Ishikawa (cell line): ENCODE results near the gene SCAND1.

Source experiments
- CEBPB ChIP-seq: IDR thresholded peaks from 2 replicates; pipeline ENCODE4 v1.6.1; 2012
- CREB1 ChIP-seq: IDR thresholded peaks from 2 replicates; pipeline ENCODE4 v1.6.1; 2012; ENCODE audit warnings: low read depth
- EGR1 ChIP-seq: IDR thresholded peaks from 2 replicates; pipeline ENCODE4 v1.6.1; 2012
- EP300 ChIP-seq: IDR thresholded peaks from 2 replicates; pipeline ENCODE4 v1.6.1; 2012; ENCODE audit warnings: borderline replicate concordance
- FOXM1 ChIP-seq: IDR thresholded peaks from 2 replicates; pipeline ENCODE4 v1.6.1; 2012; ENCODE audit warnings: low read depth, borderline replicate concordance
- NFIC ChIP-seq: IDR thresholded peaks from 2 replicates; pipeline ENCODE4 v1.6.1; 2012
- RAD21 ChIP-seq: IDR thresholded peaks from 2 replicates; pipeline ENCODE4 v1.6.1; 2012; ENCODE audit warnings: low read depth
- TAF1 ChIP-seq: IDR thresholded peaks from 2 replicates; pipeline ENCODE4 v1.6.1; 2012; ENCODE audit warnings: low read depth, mild to moderate bottlenecking
- TCF12 ChIP-seq: IDR thresholded peaks from 2 replicates; pipeline ENCODE4 v1.6.1; 2012; ENCODE audit warnings: low read depth
- TEAD4 ChIP-seq: IDR thresholded peaks from 2 replicates; pipeline ENCODE4 v1.6.1; 2012
- USF1 ChIP-seq: IDR thresholded peaks from 2 replicates; pipeline ENCODE4 v1.6.1; 2012
- YY1 ChIP-seq: IDR thresholded peaks from 2 replicates; pipeline ENCODE4 v1.6.1; 2012; ENCODE audit warnings: low read depth
- ZBTB7A ChIP-seq: IDR thresholded peaks from 2 replicates; pipeline ENCODE4 v1.6.1; 2012; ENCODE audit warnings: low read depth
- TF ChIP-seq, protein P1 (sequence below): IDR thresholded peaks from 2 replicates; pipeline ENCODE4 v1.6.1; 2012; ENCODE audit warnings: low read depth, mild to moderate bottlenecking
- TF ChIP-seq, protein P2 (sequence below): IDR thresholded peaks from 2 replicates; pipeline ENCODE4 v1.6.1; 2012

The SCAND1 gene

GRCh38 chr20:35934050-35934449 is 20.3 kb downstream of the SCAND1 start:
- TF ChIP-seq YY1 (no peak), CEBPB (no peak), TEAD4 (no peak), EP300 (no peak), TCF12 (no peak), EGR1 (no peak)

- TF ChIP-seq, protein P1, sequence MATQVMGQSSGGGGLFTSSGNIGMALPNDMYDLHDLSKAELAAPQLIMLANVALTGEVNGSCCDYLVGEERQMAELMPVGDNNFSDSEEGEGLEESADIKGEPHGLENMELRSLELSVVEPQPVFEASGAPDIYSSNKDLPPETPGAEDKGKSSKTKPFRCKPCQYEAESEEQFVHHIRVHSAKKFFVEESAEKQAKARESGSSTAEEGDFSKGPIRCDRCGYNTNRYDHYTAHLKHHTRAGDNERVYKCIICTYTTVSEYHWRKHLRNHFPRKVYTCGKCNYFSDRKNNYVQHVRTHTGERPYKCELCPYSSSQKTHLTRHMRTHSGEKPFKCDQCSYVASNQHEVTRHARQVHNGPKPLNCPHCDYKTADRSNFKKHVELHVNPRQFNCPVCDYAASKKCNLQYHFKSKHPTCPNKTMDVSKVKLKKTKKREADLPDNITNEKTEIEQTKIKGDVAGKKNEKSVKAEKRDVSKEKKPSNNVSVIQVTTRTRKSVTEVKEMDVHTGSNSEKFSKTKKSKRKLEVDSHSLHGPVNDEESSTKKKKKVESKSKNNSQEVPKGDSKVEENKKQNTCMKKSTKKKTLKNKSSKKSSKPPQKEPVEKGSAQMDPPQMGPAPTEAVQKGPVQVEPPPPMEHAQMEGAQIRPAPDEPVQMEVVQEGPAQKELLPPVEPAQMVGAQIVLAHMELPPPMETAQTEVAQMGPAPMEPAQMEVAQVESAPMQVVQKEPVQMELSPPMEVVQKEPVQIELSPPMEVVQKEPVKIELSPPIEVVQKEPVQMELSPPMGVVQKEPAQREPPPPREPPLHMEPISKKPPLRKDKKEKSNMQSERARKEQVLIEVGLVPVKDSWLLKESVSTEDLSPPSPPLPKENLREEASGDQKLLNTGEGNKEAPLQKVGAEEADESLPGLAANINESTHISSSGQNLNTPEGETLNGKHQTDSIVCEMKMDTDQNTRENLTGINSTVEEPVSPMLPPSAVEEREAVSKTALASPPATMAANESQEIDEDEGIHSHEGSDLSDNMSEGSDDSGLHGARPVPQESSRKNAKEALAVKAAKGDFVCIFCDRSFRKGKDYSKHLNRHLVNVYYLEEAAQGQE, result no peak
- TF ChIP-seq EP300 (no peak), NFIC (no peak), CREB1 (no peak), TCF12 (no peak), YY1 (no peak), USF1 (no peak), TAF1 (no peak), EGR1 (no peak), CEBPB (no peak), RAD21 (no peak), ZBTB7A (no peak), FOXM1 (no peak), TEAD4 (no peak)
- TF ChIP-seq, protein P2, sequence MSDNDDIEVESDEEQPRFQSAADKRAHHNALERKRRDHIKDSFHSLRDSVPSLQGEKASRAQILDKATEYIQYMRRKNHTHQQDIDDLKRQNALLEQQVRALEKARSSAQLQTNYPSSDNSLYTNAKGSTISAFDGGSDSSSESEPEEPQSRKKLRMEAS, result no peak
Observed at GRCh38 chr20:35929301-35929700, 25.0 kb downstream of the SCAND1 start.

DNA sequence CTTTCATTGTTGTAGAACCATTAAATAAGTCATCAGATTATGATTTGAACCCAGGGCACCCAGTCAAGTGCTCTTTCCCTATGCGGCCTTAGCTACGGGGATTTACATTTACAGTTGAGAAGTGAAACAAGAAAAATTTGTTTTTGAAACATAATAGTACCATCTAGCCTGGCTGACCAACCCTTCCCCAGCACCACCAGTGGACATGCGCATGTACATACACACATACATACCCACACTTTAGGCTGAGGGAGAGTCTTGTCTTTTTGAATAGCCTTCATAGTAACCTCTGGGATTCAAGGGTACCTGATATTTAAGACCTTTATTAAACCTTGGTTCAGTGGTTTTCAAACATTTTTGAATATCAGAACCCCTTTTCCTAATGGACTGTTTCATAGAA is 33.8 kb downstream of the SCAND1 start:
- TF ChIP-seq, protein P2, result no peak
- no peak for TF ChIP-seq ZBTB7A
- TF ChIP-seq, protein P1, result no peak
- no peak for TF ChIP-seq FOXM1
- TF ChIP-seq USF1, result no peak
- TF ChIP-seq TEAD4, result no peak
- TF ChIP-seq RAD21, result no peak
- TF ChIP-seq YY1, result no peak

- TF ChIP-seq TAF1 (no peak), ZBTB7A (no peak), CEBPB (no peak), USF1 (no peak), YY1 (no peak), TEAD4 (no peak), RAD21 (no peak), CREB1 (no peak), FOXM1 (no peak), EGR1 (no peak), EP300 (no peak), TCF12 (no peak), NFIC (no peak)
- TF ChIP-seq, protein P1, result no peak
- TF ChIP-seq, protein P2, result no peak
Observed at GRCh38 chr20:35918021-35918420, 36.3 kb downstream of the SCAND1 start.
